ENCODE measurements around the gene RHOG. TPM values are rescaled to one million over a fixed set of nuclear protein-coding genes. Genes with fewer than 3 reads are reported as not detected.
A peak's percentile ranks its signal among the peaks of the same experiment; 100 is the strongest.

RHOG gene
- total and polyA plus RNA-seq, 9 of the 15 experiments (the other 6 are each of a cell fraction or from before 2014, with no cell fraction given) = 22.6 to 162 (median 80.3) TPM

DNA sequence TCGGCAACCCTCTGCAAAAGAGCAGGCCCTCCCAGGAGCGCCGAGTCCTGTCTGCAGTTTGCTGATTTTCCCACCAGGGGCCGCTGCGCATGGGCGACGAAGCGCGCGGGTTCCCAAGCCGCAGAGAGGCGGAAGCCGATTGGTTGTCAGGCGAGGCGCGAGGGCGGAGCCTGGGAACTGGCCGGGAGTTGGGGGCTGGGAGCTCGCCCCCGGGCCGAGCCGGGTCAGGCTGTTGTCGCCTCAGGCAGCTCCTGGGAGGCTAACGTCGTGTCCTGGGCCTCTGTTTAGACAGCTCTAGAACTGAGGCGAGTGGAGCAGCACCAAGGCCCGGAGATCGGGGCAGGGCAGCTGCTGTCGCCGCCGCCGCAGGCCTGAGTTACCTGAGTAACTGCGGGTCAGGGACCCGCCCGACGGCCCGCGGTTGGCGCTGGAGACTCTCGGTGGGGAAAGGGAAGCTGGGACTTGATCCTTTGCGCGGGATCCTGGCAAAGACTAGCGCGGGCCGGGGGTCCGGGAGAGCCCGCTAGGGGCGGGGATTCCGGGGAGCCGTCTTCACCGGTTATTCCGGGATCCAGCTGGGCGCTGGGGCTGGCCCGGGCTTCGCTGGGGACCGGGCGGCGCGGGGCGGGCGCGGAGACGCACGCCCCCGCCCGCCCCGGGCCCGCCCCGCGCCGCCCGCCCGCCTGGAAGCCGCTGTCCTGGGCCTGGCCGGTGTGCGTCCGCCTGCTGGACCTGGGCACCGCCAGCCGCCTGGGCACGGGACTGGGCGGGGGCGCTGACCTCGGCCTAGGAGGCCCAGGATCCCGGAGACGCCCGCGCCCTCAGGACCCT lies 14.4 kb upstream of the RHOG start, which contains the start of gene STIM1 (continued):
- TF ChIP-seq, protein P1, sequence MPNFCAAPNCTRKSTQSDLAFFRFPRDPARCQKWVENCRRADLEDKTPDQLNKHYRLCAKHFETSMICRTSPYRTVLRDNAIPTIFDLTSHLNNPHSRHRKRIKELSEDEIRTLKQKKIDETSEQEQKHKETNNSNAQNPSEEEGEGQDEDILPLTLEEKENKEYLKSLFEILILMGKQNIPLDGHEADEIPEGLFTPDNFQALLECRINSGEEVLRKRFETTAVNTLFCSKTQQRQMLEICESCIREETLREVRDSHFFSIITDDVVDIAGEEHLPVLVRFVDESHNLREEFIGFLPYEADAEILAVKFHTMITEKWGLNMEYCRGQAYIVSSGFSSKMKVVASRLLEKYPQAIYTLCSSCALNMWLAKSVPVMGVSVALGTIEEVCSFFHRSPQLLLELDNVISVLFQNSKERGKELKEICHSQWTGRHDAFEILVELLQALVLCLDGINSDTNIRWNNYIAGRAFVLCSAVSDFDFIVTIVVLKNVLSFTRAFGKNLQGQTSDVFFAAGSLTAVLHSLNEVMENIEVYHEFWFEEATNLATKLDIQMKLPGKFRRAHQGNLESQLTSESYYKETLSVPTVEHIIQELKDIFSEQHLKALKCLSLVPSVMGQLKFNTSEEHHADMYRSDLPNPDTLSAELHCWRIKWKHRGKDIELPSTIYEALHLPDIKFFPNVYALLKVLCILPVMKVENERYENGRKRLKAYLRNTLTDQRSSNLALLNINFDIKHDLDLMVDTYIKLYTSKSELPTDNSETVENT (CRISPR knock-in tag; IDR thresholded peaks at IDR 0.05) = no peak
- no peak for TF ChIP-seq ZNF778 (CRISPR knock-in tag; IDR thresholded peaks at IDR 0.05)
- TF ChIP-seq MYBL2 (IDR thresholded peaks at IDR 0.05; ENCODE audit: low read depth) = no peak
- no peak for TF ChIP-seq MYBL2 (CRISPR knock-in tag; IDR thresholded peaks at IDR 0.05; ENCODE audit: borderline replicate concordance)
- no peak for TF ChIP-seq SNIP1 (IDR thresholded peaks at IDR 0.05; ENCODE audit: low read depth)
- 0 out of 2 replicates have a peak, but pooled peaks have one; percentile 12 for TF ChIP-seq KLF1 (tag; IDR thresholded peaks at IDR 0.05)
- TF ChIP-seq ASH1L (IDR thresholded peaks at IDR 0.05; ENCODE audit: borderline replicate concordance, low read depth, partially characterized antibody) = no peak
- TF ChIP-seq, protein P2, sequence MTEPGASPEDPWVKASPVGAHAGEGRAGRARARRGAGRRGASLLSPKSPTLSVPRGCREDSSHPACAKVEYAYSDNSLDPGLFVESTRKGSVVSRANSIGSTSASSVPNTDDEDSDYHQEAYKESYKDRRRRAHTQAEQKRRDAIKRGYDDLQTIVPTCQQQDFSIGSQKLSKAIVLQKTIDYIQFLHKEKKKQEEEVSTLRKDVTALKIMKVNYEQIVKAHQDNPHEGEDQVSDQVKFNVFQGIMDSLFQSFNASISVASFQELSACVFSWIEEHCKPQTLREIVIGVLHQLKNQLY (CRISPR knock-in tag; conservative IDR thresholded peaks at IDR 0.05) = no peak
- TF ChIP-seq, protein P3, sequence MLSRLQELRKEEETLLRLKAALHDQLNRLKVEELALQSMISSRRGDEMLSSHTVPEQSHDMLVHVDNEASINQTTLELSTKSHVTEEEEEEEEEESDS (CRISPR knock-in tag; IDR thresholded peaks at IDR 0.05) = no peak
- no peak; the same call in 1 of the 2 replicates for TF ChIP-seq ATF1 (CRISPR knock-in tag; IDR thresholded peaks at IDR 0.05)
- TF ChIP-seq ATF1 (tag; IDR thresholded peaks at IDR 0.05) = peak; percentile 65
- no peak for TF ChIP-seq MAFK (IDR thresholded peaks at IDR 0.05; ENCODE audit: low read length)
- TF ChIP-seq PURB (CRISPR knock-in tag; IDR thresholded peaks at IDR 0.05; ENCODE audit: low read depth) = no peak
- no peak for TF ChIP-seq RBM39 (optimal IDR thresholded peaks at IDR 0.05; ENCODE audit: low read depth, low read length)
- no peak for TF ChIP-seq CBX5 (IDR thresholded peaks at IDR 0.05; ENCODE audit: borderline replicate concordance, low read depth)
- TF ChIP-seq PHF20 (IDR thresholded peaks at IDR 0.05; ENCODE audit: partially characterized antibody) = no peak
- no peak for TF ChIP-seq NFRKB (IDR thresholded peaks at IDR 0.05; ENCODE audit: low read depth)
- no peak for TF ChIP-seq ZNF780A (CRISPR knock-in tag; IDR thresholded peaks at IDR 0.05)
- no peak for TF ChIP-seq ZNF408 (CRISPR knock-in tag; IDR thresholded peaks at IDR 0.05; ENCODE audit: low read depth)
- no peak for TF ChIP-seq BRD4 (IDR thresholded peaks at IDR 0.05)
- TF ChIP-seq PHF8 (IDR thresholded peaks at IDR 0.05; ENCODE audit: borderline replicate concordance, low read length) = peak; percentile 72; the same call in 1 of the 2 replicates
- TF ChIP-seq NFYB (IDR thresholded peaks at IDR 0.05; ENCODE audit: extremely low read depth, insufficient read length) = peak; percentile 25
- no peak for TF ChIP-seq TAF15 (IDR thresholded peaks at IDR 0.05; ENCODE audit: low read depth, low read length)
- peak; percentile 19; the same call in 1 of the 2 replicates for TF ChIP-seq SOX6 (IDR thresholded peaks at IDR 0.05)
- TF ChIP-seq ZNF551 (CRISPR knock-in tag; IDR thresholded peaks at IDR 0.05) = no peak
- TF ChIP-seq, protein P4, sequence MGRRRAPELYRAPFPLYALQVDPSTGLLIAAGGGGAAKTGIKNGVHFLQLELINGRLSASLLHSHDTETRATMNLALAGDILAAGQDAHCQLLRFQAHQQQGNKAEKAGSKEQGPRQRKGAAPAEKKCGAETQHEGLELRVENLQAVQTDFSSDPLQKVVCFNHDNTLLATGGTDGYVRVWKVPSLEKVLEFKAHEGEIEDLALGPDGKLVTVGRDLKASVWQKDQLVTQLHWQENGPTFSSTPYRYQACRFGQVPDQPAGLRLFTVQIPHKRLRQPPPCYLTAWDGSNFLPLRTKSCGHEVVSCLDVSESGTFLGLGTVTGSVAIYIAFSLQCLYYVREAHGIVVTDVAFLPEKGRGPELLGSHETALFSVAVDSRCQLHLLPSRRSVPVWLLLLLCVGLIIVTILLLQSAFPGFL (CRISPR knock-in tag; IDR thresholded peaks at IDR 0.05) = no peak
- TF ChIP-seq TAF9B (IDR thresholded peaks at IDR 0.05; ENCODE audit: partially characterized antibody) = no peak
- TF ChIP-seq LARP7 (IDR thresholded peaks at IDR 0.05) = no peak

All from K562 (cell line).